ENCODE measurements around the gene ADAM23. TPM values are rescaled to one million over a fixed set of nuclear protein-coding genes. Genes with fewer than 3 reads are reported as not detected.

Gene ADAM23
- total RNA-seq, 1 experiment from 2014 or later: 24.6 TPM

- TF ChIP-seq ERG (CRISPR knock-in tag; IDR thresholded peaks at IDR 0.05): no peak
- TF ChIP-seq, protein P1, sequence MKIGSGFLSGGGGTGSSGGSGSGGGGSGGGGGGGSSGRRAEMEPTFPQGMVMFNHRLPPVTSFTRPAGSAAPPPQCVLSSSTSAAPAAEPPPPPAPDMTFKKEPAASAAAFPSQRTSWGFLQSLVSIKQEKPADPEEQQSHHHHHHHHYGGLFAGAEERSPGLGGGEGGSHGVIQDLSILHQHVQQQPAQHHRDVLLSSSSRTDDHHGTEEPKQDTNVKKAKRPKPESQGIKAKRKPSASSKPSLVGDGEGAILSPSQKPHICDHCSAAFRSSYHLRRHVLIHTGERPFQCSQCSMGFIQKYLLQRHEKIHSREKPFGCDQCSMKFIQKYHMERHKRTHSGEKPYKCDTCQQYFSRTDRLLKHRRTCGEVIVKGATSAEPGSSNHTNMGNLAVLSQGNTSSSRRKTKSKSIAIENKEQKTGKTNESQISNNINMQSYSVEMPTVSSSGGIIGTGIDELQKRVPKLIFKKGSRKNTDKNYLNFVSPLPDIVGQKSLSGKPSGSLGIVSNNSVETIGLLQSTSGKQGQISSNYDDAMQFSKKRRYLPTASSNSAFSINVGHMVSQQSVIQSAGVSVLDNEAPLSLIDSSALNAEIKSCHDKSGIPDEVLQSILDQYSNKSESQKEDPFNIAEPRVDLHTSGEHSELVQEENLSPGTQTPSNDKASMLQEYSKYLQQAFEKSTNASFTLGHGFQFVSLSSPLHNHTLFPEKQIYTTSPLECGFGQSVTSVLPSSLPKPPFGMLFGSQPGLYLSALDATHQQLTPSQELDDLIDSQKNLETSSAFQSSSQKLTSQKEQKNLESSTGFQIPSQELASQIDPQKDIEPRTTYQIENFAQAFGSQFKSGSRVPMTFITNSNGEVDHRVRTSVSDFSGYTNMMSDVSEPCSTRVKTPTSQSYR (CRISPR knock-in tag; IDR thresholded peaks at IDR 0.05): no peak
- TF ChIP-seq ZNF317 (CRISPR knock-in tag; IDR thresholded peaks at IDR 0.05; ENCODE audit: borderline replicate concordance, low read depth): no peak
- no peak for TF ChIP-seq ZNF138 (CRISPR knock-in tag; conservative IDR thresholded peaks at IDR 0.05)
- TF ChIP-seq, protein P2, sequence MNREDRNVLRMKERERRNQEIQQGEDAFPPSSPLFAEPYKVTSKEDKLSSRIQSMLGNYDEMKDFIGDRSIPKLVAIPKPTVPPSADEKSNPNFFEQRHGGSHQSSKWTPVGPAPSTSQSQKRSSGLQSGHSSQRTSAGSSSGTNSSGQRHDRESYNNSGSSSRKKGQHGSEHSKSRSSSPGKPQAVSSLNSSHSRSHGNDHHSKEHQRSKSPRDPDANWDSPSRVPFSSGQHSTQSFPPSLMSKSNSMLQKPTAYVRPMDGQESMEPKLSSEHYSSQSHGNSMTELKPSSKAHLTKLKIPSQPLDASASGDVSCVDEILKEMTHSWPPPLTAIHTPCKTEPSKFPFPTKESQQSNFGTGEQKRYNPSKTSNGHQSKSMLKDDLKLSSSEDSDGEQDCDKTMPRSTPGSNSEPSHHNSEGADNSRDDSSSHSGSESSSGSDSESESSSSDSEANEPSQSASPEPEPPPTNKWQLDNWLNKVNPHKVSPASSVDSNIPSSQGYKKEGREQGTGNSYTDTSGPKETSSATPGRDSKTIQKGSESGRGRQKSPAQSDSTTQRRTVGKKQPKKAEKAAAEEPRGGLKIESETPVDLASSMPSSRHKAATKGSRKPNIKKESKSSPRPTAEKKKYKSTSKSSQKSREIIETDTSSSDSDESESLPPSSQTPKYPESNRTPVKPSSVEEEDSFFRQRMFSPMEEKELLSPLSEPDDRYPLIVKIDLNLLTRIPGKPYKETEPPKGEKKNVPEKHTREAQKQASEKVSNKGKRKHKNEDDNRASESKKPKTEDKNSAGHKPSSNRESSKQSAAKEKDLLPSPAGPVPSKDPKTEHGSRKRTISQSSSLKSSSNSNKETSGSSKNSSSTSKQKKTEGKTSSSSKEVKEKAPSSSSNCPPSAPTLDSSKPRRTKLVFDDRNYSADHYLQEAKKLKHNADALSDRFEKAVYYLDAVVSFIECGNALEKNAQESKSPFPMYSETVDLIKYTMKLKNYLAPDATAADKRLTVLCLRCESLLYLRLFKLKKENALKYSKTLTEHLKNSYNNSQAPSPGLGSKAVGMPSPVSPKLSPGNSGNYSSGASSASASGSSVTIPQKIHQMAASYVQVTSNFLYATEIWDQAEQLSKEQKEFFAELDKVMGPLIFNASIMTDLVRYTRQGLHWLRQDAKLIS (CRISPR knock-in tag; IDR thresholded peaks at IDR 0.05; ENCODE audit: borderline replicate concordance): no peak
- no peak for TF ChIP-seq ATF3 (CRISPR knock-in tag; conservative IDR thresholded peaks at IDR 0.05)
- TF ChIP-seq GRHL2 (CRISPR knock-in tag; IDR thresholded peaks at IDR 0.05; ENCODE audit: insufficient replicate concordance, severe bottlenecking): no peak
- no peak for TF ChIP-seq HMGXB4 (CRISPR knock-in tag; IDR thresholded peaks at IDR 0.05)
- no peak for TF ChIP-seq ZNF425 (CRISPR knock-in tag; conservative IDR thresholded peaks at IDR 0.05)
- TF ChIP-seq USF1 (CRISPR knock-in tag; IDR thresholded peaks at IDR 0.05): no peak
- TF ChIP-seq SMAD3 (CRISPR knock-in tag; IDR thresholded peaks at IDR 0.05; ENCODE audit: borderline replicate concordance): no peak
- TF ChIP-seq MAX (CRISPR knock-in tag; IDR thresholded peaks at IDR 0.05): no peak
- no peak for TF ChIP-seq ZNF232 (CRISPR knock-in tag; IDR thresholded peaks at IDR 0.05)
- no peak for TF ChIP-seq ELF4 (CRISPR knock-in tag; IDR thresholded peaks at IDR 0.05; ENCODE audit: low read depth)
These were observed 12.9 kb upstream of the ADAM23 start (continued) for GRCh38 chr2:206430452-206430851.

Measured in WTC11 (cell line).